Transverse colon (tissue), 4 donors: Measurements from ENCODE around the gene CRISPLD2. TPM values are rescaled to one million over a fixed set of nuclear protein-coding genes. Genes with fewer than 3 reads are reported as not detected.
A peak's percentile ranks its signal among the peaks of the same experiment; 100 is the strongest.
"Not testable (repeated sequence)": the region's sequence is repeated elsewhere in the genome, so short reads cannot be mapped to it uniquely, and the experiment has no call there.

Experiments
- DNase-seq: peaks from one replicate; pipeline ENCODE4 v3.0.0-alpha.2; 2019
- H3K27ac ChIP-seq, 4 donors: fragments of 200-600 bp; sonication (generic); 2 replicates each; pipeline ENCODE4 v1.5.1; 2016 to 2018; ENCODE audit warnings: inconsistent platforms in 4 of 4
- H3K27me3 ChIP-seq: fragments of 200-600 bp; sonication (generic); 2 replicates; pipeline ENCODE4 v1.5.1; 2017; ENCODE audit warnings: inconsistent platforms
- H3K36me3 ChIP-seq, 4 donors: fragments of 200-600 bp; sonication (generic); 2 replicates each; pipeline ENCODE4 v1.5.1; 2017 to 2019; ENCODE audit warnings: inconsistent platforms in 4 of 4
- H3K4me1 ChIP-seq, 4 donors: fragments of 200-600 bp; sonication (generic); 2 replicates each; pipeline ENCODE4 v1.5.1; 2017 to 2020; ENCODE audit warnings: inconsistent platforms in 4 of 4
- H3K4me3 ChIP-seq, 4 donors: fragments of 200-600 bp; sonication (generic); 1 replicate in 1 of 4; 2 replicates in 3 of 4; pipeline versions ENCODE4 v1.5.1 to v1.6.1; 2017 to 2019; ENCODE audit warnings: inconsistent platforms in 4 of 4
- H3K9me3 ChIP-seq, 2 donors: fragments of 200-600 bp; sonication (generic); 2 replicates each; pipeline ENCODE4 v1.5.1; 2017 to 2019; ENCODE audit warnings: inconsistent platforms in 2 of 2
- EP300 ChIP-seq: sonication (generic); formaldehyde crosslinking; IDR thresholded peaks from one replicate; pipeline ENCODE4 v1.6.1; 2017; ENCODE audit warnings: antibody characterized with exemption, low read depth
- POLR2A ChIP-seq: fragments of 450-650 bp; IDR thresholded peaks from one replicate; pipeline ENCODE4 v1.6.1; 2016; ENCODE audit warnings: antibody characterized with exemption, mild to moderate bottlenecking, moderate library complexity
- POLR2AphosphoS5 ChIP-seq, 3 donors: sonication (generic); formaldehyde crosslinking; IDR thresholded peaks; one replicate each; pipeline ENCODE4 v1.6.1; 2016; ENCODE audit warnings: antibody characterized with exemption in 3 of 3
- WGBS, 2 donors: methylation state at CpG; one replicate each; pipeline ENCODE4 v1.1.5; 2018; ENCODE audit warnings: low coverage in 1 of 2; 5-methylcytosine and 5-hydroxymethylcytosine counted together
- in situ Hi-C, 4 donors: fragments of 200-750 bp; cut with MboI; loops; one replicate each; pipeline versions ENCODE4 v1.15.0 to v1.15.1; 2017; ENCODE audit warnings: low sequenced_read_pairs in 3 of 4, low pct_ligation_motif_present in 1 of 4, low pct_unique_long_range_greater_than_20kb in 1 of 4
- intact Hi-C: fragments of 100-400 bp; cut with DNase I; formaldehyde crosslinking; loops from one replicate; pipeline ENCODE4 v1.15.1; 2023; ENCODE audit warnings: low total_unique reads
- total RNA-seq, 4 donors: library from RNA; depleted of rRNA; stranded (reverse); fragments of >200 nt; gene quantifications; one replicate each; pipeline ENCODE4 v1.1.0, GENCODE V29; 2016
- TF ChIP-seq, protein P1 (sequence below), 5 experiments: fragments of 200-600 bp in 3 of 5; fragments of 450-650 bp in 2 of 5; sonication (generic) in 3 of 5; IDR thresholded peaks; 1 replicate in 2 of 5; 2 replicates in 3 of 5; pipeline ENCODE4 v1.5.1; 2016 to 2017; ENCODE audit warnings: antibody characterized with exemption in 5 of 5, inconsistent platforms in 3 of 5, mild to moderate bottlenecking in 2 of 5, moderate library complexity in 1 of 5

The CRISPLD2 gene
- total RNA-seq, 4 donors from 2014 or later = 53.4 to 326 (median 71.0) TPM

DNA sequence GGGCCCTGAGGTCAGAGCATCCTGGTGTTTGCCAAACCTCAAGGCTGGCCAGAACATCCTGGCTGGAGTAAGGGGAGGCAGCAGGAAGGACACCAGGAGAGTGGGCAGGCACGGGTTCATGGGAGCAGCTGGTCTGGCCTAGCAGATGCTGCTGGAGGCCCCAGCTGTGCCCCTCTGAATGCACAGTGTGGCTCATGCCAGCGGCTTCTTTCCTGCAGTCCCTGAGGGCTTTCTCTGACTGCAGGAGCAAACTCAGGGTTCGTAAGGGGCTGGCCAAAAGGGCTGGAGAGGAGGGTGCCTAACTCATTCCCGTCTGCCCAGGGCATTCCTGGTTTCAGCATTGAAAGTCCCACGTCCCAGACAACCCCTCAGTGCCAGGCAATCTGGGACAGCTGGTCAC lies 112.9 kb downstream of the CRISPLD2 start:
- no peaks in the 10 kb centered on the region for H3K36me3 ChIP-seq
- TF ChIP-seq EP300 (no peak), POLR2A (no peak), POLR2AphosphoS5 (IDR thresholded peaks at IDR 0.05) (no peak)
- TF ChIP-seq, protein P1, sequence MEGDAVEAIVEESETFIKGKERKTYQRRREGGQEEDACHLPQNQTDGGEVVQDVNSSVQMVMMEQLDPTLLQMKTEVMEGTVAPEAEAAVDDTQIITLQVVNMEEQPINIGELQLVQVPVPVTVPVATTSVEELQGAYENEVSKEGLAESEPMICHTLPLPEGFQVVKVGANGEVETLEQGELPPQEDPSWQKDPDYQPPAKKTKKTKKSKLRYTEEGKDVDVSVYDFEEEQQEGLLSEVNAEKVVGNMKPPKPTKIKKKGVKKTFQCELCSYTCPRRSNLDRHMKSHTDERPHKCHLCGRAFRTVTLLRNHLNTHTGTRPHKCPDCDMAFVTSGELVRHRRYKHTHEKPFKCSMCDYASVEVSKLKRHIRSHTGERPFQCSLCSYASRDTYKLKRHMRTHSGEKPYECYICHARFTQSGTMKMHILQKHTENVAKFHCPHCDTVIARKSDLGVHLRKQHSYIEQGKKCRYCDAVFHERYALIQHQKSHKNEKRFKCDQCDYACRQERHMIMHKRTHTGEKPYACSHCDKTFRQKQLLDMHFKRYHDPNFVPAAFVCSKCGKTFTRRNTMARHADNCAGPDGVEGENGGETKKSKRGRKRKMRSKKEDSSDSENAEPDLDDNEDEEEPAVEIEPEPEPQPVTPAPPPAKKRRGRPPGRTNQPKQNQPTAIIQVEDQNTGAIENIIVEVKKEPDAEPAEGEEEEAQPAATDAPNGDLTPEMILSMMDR (IDR thresholded peaks at IDR 0.05) = no peak
- in situ Hi-C loops (no loop called here), intact Hi-C loops (no loop called here)
- no peaks in the 10 kb centered on the region for H3K27me3 ChIP-seq
- H3K9me3 ChIP-seq = no peaks in the 10 kb centered on the region
- H3K4me1 ChIP-seq = peaks cover 0 to 20% (median 7%) of the 10 kb centered on the region in 4 donors
- DNase-seq = no peak
- no peak overlapping the region for H3K27ac ChIP-seq
- no peak overlapping the region for H3K4me3 ChIP-seq
- WGBS, 2 donors = 66% methylated on average over 5 of the region's 5 CpGs; no CpG with 5 or more reads in 1 of the 2 donors

DNA sequence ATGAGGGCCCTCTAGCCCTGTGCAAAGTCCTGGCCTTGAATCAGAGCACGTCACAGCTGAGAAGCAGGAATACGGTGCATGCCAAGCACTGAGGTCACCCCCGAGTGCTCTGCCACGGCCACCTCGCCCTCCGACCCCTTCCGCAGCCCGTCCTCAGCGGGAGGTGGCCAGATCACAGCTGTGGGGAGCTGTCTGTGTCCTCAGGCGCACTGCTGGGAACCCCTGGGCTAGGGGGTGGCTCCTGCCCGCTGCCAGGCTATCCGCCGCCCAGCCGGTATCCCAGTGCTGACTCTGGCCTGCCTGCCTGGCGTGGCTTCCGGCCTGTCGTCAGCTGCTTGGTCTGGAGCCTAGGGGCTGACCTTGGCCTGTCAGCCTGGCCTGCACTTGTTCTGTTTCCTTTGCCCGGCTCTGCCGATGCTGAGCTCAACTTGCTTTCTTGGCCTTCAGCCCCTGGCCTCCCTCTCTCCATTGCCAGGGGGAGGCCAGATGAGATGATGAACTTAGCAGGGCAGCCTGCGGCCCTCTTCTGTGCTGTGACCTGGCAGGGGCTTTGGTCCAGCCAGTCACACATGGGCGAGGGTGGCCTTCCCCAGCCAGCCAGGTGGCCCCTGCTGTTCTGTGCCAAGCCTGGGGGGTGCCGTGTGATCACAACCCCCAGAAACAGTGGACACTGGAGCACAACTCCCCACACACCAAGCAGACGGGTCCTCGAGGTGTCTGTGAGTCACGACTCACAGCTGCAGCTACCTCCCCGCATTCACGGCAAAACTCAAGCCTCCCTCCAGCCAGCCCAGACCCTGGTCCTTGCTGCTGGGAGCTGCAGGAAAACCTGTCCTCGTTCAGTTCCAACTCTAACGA lies 114.2 kb downstream of the CRISPLD2 start:
- peaks cover 0 to 9% (median 3%) of the 10 kb centered on the region in 4 donors for H3K4me1 ChIP-seq
- 76% methylated on average over 2 to 29 of the region's 29 CpGs for WGBS, 2 donors
- no peak overlapping the region for H3K4me3 ChIP-seq
- no peak for DNase-seq
- no peaks in the 10 kb centered on the region for H3K9me3 ChIP-seq
- H3K27ac ChIP-seq = peak overlapping the region; percentile 17 to 58 (median 52)
- no peaks in the 10 kb centered on the region for H3K27me3 ChIP-seq
- TF ChIP-seq POLR2AphosphoS5 (IDR thresholded peaks at IDR 0.05) (peak in 1 of 3 donors; percentile 27), EP300 (no peak), POLR2A (no peak)
- H3K36me3 ChIP-seq = no peaks in the 10 kb centered on the region
- in situ Hi-C loops (no loop called here), intact Hi-C loops (no loop called here)

DNA sequence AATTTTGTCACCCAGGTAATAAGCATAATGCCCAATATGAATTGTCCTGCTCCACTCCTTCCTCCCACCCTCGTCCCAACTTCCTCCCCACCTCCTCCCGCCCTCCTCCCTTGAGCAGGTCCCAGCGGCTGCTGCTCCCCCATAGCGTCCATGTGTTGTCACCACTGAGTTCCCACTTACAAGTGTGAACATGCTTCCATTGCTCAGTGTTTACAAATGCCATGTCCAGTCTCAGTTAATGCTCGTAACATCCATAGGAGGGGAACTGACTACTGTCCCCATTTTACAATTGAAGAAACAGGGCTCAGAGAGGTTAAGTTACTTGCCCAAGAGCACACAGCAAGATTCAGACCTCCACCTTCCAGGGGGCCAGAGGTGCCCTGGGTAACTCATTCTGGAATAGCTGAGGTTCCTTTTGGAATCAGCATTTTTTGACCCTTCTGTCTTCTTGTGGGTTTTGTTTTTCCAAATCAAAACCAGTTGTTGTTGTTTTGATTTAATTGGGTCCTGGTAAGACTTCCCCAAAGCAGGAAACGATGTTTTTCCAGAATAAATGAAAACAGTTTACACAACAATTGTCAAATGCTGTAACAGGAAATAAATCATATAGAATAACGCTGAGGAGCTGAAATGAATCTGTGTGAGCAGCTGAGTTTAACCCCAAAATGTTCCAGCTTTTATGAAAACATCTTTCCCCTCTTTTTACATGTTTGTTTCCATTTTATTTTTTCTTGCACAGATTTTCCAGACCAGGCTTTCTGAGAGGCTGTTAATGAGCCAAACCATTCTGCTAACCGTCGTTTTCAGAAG lies 117.6 kb downstream of the CRISPLD2 start:
- intact Hi-C loops = no loop called here
- H3K4me3 ChIP-seq = no peak overlapping the region
- WGBS, 2 donors = 45 to 64% methylated on average over 3 to 9 of the region's 9 CpGs
- H3K9me3 ChIP-seq = no peaks in the 10 kb centered on the region
- peaks cover 0 to 4% (median 0%) of the 10 kb centered on the region in 4 donors for H3K4me1 ChIP-seq
- TF ChIP-seq POLR2AphosphoS5 (IDR thresholded peaks at IDR 0.05) (no peak), POLR2A (no peak), EP300 (no peak)
- TF ChIP-seq, protein P1 (IDR thresholded peaks at IDR 0.05) = no peak
- H3K27ac ChIP-seq = no peak overlapping the region
- DNase-seq = no peak
- no peaks in the 10 kb centered on the region for H3K36me3 ChIP-seq
- no peaks in the 10 kb centered on the region for H3K27me3 ChIP-seq
- in situ Hi-C loops = no loop called here

DNA sequence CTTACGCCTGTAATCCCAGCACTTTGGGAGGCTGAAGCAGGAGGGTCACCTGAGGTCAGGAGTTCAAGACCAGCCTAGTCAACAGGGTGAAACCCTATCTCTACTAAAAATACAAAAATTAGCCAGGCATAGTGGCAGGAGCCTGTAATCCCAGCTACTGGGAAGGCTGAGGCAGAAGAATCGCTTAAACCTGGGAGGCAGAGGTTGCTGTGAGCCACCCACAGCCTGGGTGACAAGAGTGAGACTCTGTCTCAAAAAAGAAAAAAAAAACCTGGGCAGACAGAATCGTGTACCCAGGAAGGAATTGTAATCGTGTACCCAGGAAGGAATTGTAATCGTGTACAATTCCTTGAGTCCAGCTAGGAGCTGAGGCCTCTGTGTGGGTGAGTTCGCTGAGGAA lies 118.8 kb downstream of the CRISPLD2 start:
- H3K4me3 ChIP-seq, DNase-seq, H3K27me3 ChIP-seq, H3K4me1 ChIP-seq, in situ Hi-C loops, H3K9me3 ChIP-seq, H3K36me3 ChIP-seq, intact Hi-C loops, H3K27ac ChIP-seq: not testable (repeated sequence)
- WGBS, 2 donors = 79% methylated on average over 6 of the region's 6 CpGs; no CpG with 5 or more reads in 1 of the 2 donors
